Measurements from ENCODE around the gene MED16. TPM values are rescaled to one million over a fixed set of nuclear protein-coding genes. Genes with fewer than 3 reads are reported as not detected.

Gene MED16
- total RNA-seq, 1 experiment from 2014 or later: 83.0 TPM

GRCh38 chr19:862581-863314, 30.2 kb downstream of the MED16 start:
- CTCF ChIA-PET: interaction anchor here (0.5 kb wide), 1 partner anchor 435 kb away, joined by 3 read pairs; no protein-coding TSS in a partner anchor
- Histone ChIP-seq H3K9me3 (ENCODE audit: low read depth, low read length, poor library complexity, severe bottlenecking) (no peaks in the 10 kb centered on the region), H3K36me3 (ENCODE audit: insufficient read depth, low read length, poor library complexity, severe bottlenecking) (peaks cover under 1% of the 10 kb centered on the region), H3K27me3 (replicated peaks; ENCODE audit: insufficient read depth, low read depth, low read length, poor library complexity) (no peaks in the 10 kb centered on the region), H3K4me3 (ENCODE audit: low read depth, low read length, poor library complexity, severe bottlenecking) (peak overlapping the region; percentile 30), H3K27ac (ENCODE audit: low read depth, low read length, poor library complexity, severe bottlenecking) (no peak overlapping the region), H3K4me1 (ENCODE audit: insufficient read depth, low read length, poor library complexity, severe bottlenecking) (peaks cover 19% of the 10 kb centered on the region)
- intact Hi-C loops (cut with micrococcal nuclease; ENCODE audit: unreplicated experiment): loop anchor here (2.0 to 10.0 kb wide), 4 partner anchors 58 to 382 kb away; partner anchors contain the start of genes ATP5F1D, MIDN and WDR18
- POLR2A ChIA-PET (ENCODE audit: low non-redundant PET): no interaction called here
- peak; percentile 88 for DNase-seq (ENCODE audit: low spot score)
- no TSS peak for BruUV-seq (replicated peaks)
- TF ChIP-seq EZH2 (IDR thresholded peaks at IDR 0.05; ENCODE audit: borderline replicate concordance, low read depth, low read length, poor library complexity, severe bottlenecking) (no peak), CTCF (conservative IDR thresholded peaks at IDR 0.05; ENCODE audit: low read depth, low read length) (no peak)

- BruUV-seq (replicated peaks): no TSS peak
- Histone ChIP-seq H3K27me3 (replicated peaks; ENCODE audit: insufficient read depth, low read depth, low read length, poor library complexity) (no peaks in the 10 kb centered on the region), H3K4me1 (ENCODE audit: insufficient read depth, low read length, poor library complexity, severe bottlenecking) (peaks cover 11% of the 10 kb centered on the region), H3K4me3 (ENCODE audit: low read depth, low read length, poor library complexity, severe bottlenecking) (no peak overlapping the region), H3K36me3 (ENCODE audit: insufficient read depth, low read length, poor library complexity, severe bottlenecking) (no peaks in the 10 kb centered on the region), H3K27ac (ENCODE audit: low read depth, low read length, poor library complexity, severe bottlenecking) (no peak overlapping the region), H3K9me3 (ENCODE audit: low read depth, low read length, poor library complexity, severe bottlenecking) (no peaks in the 10 kb centered on the region)
- ChIA-PET CTCF (no interaction called here), POLR2A (ENCODE audit: low non-redundant PET) (no interaction called here)
- TF ChIP-seq EZH2 (IDR thresholded peaks at IDR 0.05; ENCODE audit: borderline replicate concordance, low read depth, low read length, poor library complexity, severe bottlenecking): no peak
- TF ChIP-seq CTCF (conservative IDR thresholded peaks at IDR 0.05; ENCODE audit: low read depth, low read length): peak; percentile 45
- intact Hi-C loops (cut with micrococcal nuclease; ENCODE audit: unreplicated experiment): loop anchor here (2.0 to 10.0 kb wide), 4 partner anchors 59 to 383 kb away; partner anchors contain the start of genes ATP5F1D, MIDN and WDR18
- DNase-seq (ENCODE audit: low spot score): peak; percentile 73
Observed at GRCh38 chr19:861756-862580, 31.0 kb downstream of the MED16 start.

DNA sequence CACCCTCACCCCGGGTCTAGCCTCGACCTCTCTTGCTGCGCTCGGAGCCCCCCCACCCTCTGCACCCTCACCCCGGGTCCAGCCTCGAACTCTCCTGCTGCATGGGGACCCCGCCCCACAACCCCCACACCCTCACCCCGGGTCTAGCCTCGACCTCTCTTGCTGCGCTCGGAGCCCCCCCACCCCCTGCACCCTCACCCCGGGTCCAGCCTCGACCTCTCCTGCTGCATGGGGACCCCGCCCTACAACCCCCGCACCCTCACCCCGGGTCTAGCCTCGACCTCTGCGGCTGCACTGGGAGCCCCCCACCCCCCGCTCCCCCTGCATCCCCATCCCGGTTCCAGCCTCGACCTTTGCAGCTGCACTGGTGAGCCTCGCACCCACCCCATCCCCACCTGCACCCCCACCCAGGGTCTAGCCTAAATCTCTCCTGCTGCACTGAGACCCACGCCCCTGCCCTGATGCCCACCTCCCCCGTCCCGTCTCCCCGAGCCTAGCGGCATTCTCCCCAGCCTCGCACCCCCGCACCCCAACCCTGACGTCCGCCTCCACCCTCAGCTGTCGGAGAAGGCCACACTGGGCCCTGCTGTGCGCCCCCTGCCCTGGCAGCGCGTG, 31.7 kb downstream of the MED16 start:
- H3K4me1 ChIP-seq (ENCODE audit: insufficient read depth, low read length, poor library complexity, severe bottlenecking): peaks cover 9% of the 10 kb centered on the region
- ChIA-PET CTCF (no interaction called here), POLR2A (ENCODE audit: low non-redundant PET) (no interaction called here)
- H3K27me3 ChIP-seq (replicated peaks; ENCODE audit: insufficient read depth, low read depth, low read length, poor library complexity): no peaks in the 10 kb centered on the region
- H3K4me3 ChIP-seq (ENCODE audit: low read depth, low read length, poor library complexity, severe bottlenecking): peak overlapping the region; percentile 51
- no peak for DNase-seq (ENCODE audit: low spot score)
- no TSS peak for BruUV-seq (replicated peaks)
- intact Hi-C loops (cut with micrococcal nuclease; ENCODE audit: unreplicated experiment): loop anchor here (5.0 to 10.0 kb wide), 3 partner anchors 89 to 384 kb away; partner anchors contain the start of genes ATP5F1D, MIDN and WDR18
- H3K36me3 ChIP-seq (ENCODE audit: insufficient read depth, low read length, poor library complexity, severe bottlenecking): no peaks in the 10 kb centered on the region
- TF ChIP-seq EZH2 (IDR thresholded peaks at IDR 0.05; ENCODE audit: borderline replicate concordance, low read depth, low read length, poor library complexity, severe bottlenecking) (no peak), CTCF (conservative IDR thresholded peaks at IDR 0.05; ENCODE audit: low read depth, low read length) (no peak)
- no peaks in the 10 kb centered on the region for H3K9me3 ChIP-seq (ENCODE audit: low read depth, low read length, poor library complexity, severe bottlenecking)
- no peak overlapping the region for H3K27ac ChIP-seq (ENCODE audit: low read depth, low read length, poor library complexity, severe bottlenecking)
